HepG2 (cell line): Measurements from ENCODE around the gene GUCY1B1. TPM values are rescaled to one million over a fixed set of nuclear protein-coding genes. Genes with fewer than 3 reads are reported as not detected.

Experiments used
- ATAC-seq: fragments of 200-7000 bp; cut with Tn5 transposase; 3 replicates; pipeline ENCODE4 v1.9.1; 2020; ENCODE audit warnings: mild to moderate bottlenecking, moderate library complexity
- BruUV-seq: library from RNA; stranded (reverse); fragments of 400-500 nt; replicated peaks from 2 replicates; lab custom pipeline; 2021; lab: Mats Ljungman, UMichigan
- CTCF ChIA-PET: fragments of 300-600 bp; formaldehyde crosslinking; extraction: SDS; loops from one replicate; lab custom pipeline; 2021; ENCODE audit warnings: low total read pairs, inconsistent platforms, low intra/inter-chr PET ratio; lab: Yijun Ruan, JAX
- POLR2A ChIA-PET: fragments of 350-600 bp; sonication (Branson Sonifier 250); formaldehyde crosslinking; loops from one replicate; lab custom pipeline; 2020; ENCODE audit warnings: antibody characterized with exemption, inconsistent platforms; lab: Yijun Ruan, JAX
- DNase-seq: peaks from one replicate; pipeline ENCODE4 v3.0.0-alpha.2; 2015; ENCODE audit warnings: low spot score
- FAIRE-seq: peaks from 3 replicates; lab custom pipeline; 2011; peaks lifted over from hg19 to GRCh38; lab: Jason Lieb, UNC
- H2AFZ ChIP-seq: one replicate; pipeline ENCODE4 v1.6.1; 2011; ENCODE audit warnings: low read length, inconsistent platforms
- H3K27ac ChIP-seq: fragments of 300-600 bp; 3 replicates; pipeline ENCODE4 v1.8.0; 2011; ENCODE audit warnings: mixed run types, mild to moderate bottlenecking, mixed read lengths, low read length, inconsistent platforms; ENCODE audit not compliant: insufficient read depth; ENCODE audit errors: extremely low read length
- H3K27me3 ChIP-seq, 2 experiments: fragments of 200-600 bp in 1 of 2; 2 replicates in 1 of 2; 3 replicates in 1 of 2; pipeline versions ENCODE4 v1.6.0 to v1.8.0; 2011; ENCODE audit warnings: low read length in 2 of 2, mild to moderate bottlenecking in 2 of 2, moderate library complexity in 2 of 2, inconsistent platforms in 1 of 2; ENCODE audit not compliant: insufficient read depth in 2 of 2, control insufficient read depth in 1 of 2
- H3K36me3 ChIP-seq, 2 experiments: fragments of 200-600 bp in 1 of 2; replicated peaks in 1 of 2; 2 replicates in 1 of 2; 3 replicates in 1 of 2; pipeline versions ENCODE4 v1.5.1 to v1.8.0; 2011; ENCODE audit warnings: low read length in 2 of 2, inconsistent platforms in 1 of 2; ENCODE audit not compliant: insufficient read depth in 2 of 2, control insufficient read depth in 1 of 2
- H3K4me1 ChIP-seq: 2 replicates; pipeline ENCODE4 v1.5.1; 2012; ENCODE audit warnings: low read length, inconsistent platforms; ENCODE audit not compliant: insufficient read depth
- H3K4me2 ChIP-seq: 2 replicates; pipeline ENCODE4 v1.6.0; 2011; ENCODE audit warnings: low read depth, low read length, inconsistent platforms
- H3K4me3 ChIP-seq, 3 experiments: fragments of 200-600 bp in 1 of 3; sonication (generic), shearing (Covaris generic) in 1 of 3; replicated peaks in 1 of 3; 2 replicates each; pipeline ENCODE4 v1.5.1; 2011 to 2016; ENCODE audit warnings: low read length in 3 of 3, inconsistent platforms in 2 of 3, low read depth in 2 of 3, mild to moderate bottlenecking in 2 of 3, control low read depth in 1 of 3, mixed read lengths in 1 of 3; ENCODE audit not compliant: insufficient read depth in 1 of 3
- H3K79me2 ChIP-seq: one replicate; pipeline ENCODE4 v1.6.1; 2011; ENCODE audit warnings: low read length, inconsistent platforms; ENCODE audit not compliant: insufficient read depth
- H3K9ac ChIP-seq: 2 replicates; pipeline ENCODE4 v1.6.0; 2011; ENCODE audit warnings: mild to moderate bottlenecking, low read depth, low read length, inconsistent platforms; ENCODE audit not compliant: insufficient read depth
- H3K9me3 ChIP-seq: 2 replicates; pipeline ENCODE4 v1.5.1; 2012; ENCODE audit warnings: mild to moderate bottlenecking, low read length
- H4K20me1 ChIP-seq: 2 replicates; pipeline ENCODE4 v1.6.0; 2011; ENCODE audit warnings: inconsistent platforms, mild to moderate bottlenecking, low read length, moderate library complexity; ENCODE audit not compliant: insufficient read depth
- ARHGAP35 ChIP-seq: sonication (generic); formaldehyde crosslinking; IDR thresholded peaks from 2 replicates; pipeline ENCODE4 v1.9.0; 2022; ENCODE audit warnings: mild to moderate bottlenecking, inconsistent platforms, moderate library complexity, missing genetic modification reagents, borderline replicate concordance
- CENPX ChIP-seq: sonication (generic); formaldehyde crosslinking; IDR thresholded peaks from 2 replicates; pipeline ENCODE4 v1.9.0; 2021; ENCODE audit warnings: mild to moderate bottlenecking, missing genetic modification reagents, moderate library complexity
- FOXO1 ChIP-seq: sonication (generic); formaldehyde crosslinking; IDR thresholded peaks from 2 replicates; pipeline ENCODE4 v1.4.0; 2020; ENCODE audit warnings: missing genetic modification reagents
- MAFF ChIP-seq: IDR thresholded peaks from 2 replicates; pipeline ENCODE4 v1.6.1; 2011; ENCODE audit warnings: low read depth, low read length, improper control_type of control experiment
- MAFK ChIP-seq, 2 experiments: IDR thresholded peaks in 1 of 2; conservative IDR thresholded peaks in 1 of 2; 2 replicates each; pipeline ENCODE4 v1.6.1; 2011; ENCODE audit warnings: improper control_type of control experiment in 2 of 2, low read length in 2 of 2
- ZNF432 ChIP-seq: sonication (generic); formaldehyde crosslinking; IDR thresholded peaks from 2 replicates; pipeline ENCODE4 v1.5.0; 2020; ENCODE audit warnings: missing genetic modification reagents, mild to moderate bottlenecking, borderline replicate concordance
- WGBS: methylation state at CpG from one replicate; pipeline ENCODE4 v1.1.6; 2017; ENCODE audit warnings: low lambda C conversion rate; 5-methylcytosine and 5-hydroxymethylcytosine counted together
- in situ Hi-C: cut with HindIII; loops from 2 replicates; pipeline ENCODE4 v1.10.0; 2017; ENCODE audit warnings: low pct_unique_long_range_greater_than_20kb; ENCODE audit not compliant: extremely low pct_ligation_motif_present
- intact Hi-C: fragments of 100-400 bp; cut with micrococcal nuclease; formaldehyde crosslinking; loops from one replicate; pipeline ENCODE4 v1.10.0; 2022; ENCODE audit not compliant: unreplicated experiment
- polyA plus RNA-seq, 8 experiments: library from polyadenylated mRNA; depleted of rRNA in 3 of 8; stranded (reverse) in 7 of 8; unstranded in 1 of 8; fragments of >200 nt; fragmentation: Illumina TruSeq in 4 of 8; extraction: Trizol in 4 of 8; gene quantifications; 2 replicates each; pipeline versions ENCODE4 v1.2.1 to v1.2.3, GENCODE V29; 2011 to 2016; ENCODE audit warnings: low read depth in 4 of 8, missing spikeins in 1 of 8, mixed read lengths in 1 of 8; ENCODE audit not compliant: insufficient read depth in 1 of 8
- total RNA-seq, 5 experiments: library from RNA; depleted of rRNA; stranded (reverse); fragments of >200 nt; fragmentation: Illumina TruSeq; extraction: Trizol; gene quantifications; 2 replicates each; pipeline ENCODE4 v1.2.3, GENCODE V29; 2016; ENCODE audit warnings: low read depth in 1 of 5
- TF ChIP-seq, protein P1 (sequence below): sonication (generic); formaldehyde crosslinking; IDR thresholded peaks from 2 replicates; pipeline ENCODE4 v1.5.0; 2020; ENCODE audit warnings: mild to moderate bottlenecking, missing genetic modification reagents
- TF ChIP-seq, protein P2 (sequence below): sonication (generic); formaldehyde crosslinking; IDR thresholded peaks from 2 replicates; pipeline ENCODE4 v1.5.0; 2020; ENCODE audit warnings: mild to moderate bottlenecking, missing genetic modification reagents, moderate library complexity
- TF ChIP-seq, protein P3 (sequence below): sonication (generic); formaldehyde crosslinking; IDR thresholded peaks from 2 replicates; pipeline ENCODE4 v1.5.1; 2020; ENCODE audit warnings: mild to moderate bottlenecking, missing genetic modification reagents, borderline replicate concordance

GUCY1B1 gene
- total and polyA plus RNA-seq, 2 of the 13 experiments (the other 11 are each of a cell fraction or from before 2014, with no cell fraction given) = not detected

DNA sequence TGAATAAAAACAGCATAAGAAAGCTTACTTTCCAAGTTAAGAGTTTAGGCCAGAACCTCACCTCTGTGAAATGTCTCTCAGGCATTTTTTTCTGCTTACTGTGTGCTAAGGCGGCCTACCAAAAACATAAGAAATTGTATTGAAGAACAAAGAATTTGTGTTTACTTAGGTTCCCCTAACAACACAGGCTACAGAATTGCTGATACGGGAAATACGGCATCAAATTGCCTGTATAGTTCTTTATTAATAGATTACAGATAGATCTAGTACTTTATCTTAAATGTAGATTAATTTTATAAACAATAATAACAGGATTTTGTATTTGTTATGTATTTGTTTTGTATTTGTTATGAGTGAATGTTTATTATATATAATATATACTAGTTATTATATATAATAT, 94.4 kb downstream of the GUCY1B1 start:
- H3K9me3 ChIP-seq = peaks cover 18% of the 10 kb centered on the region; the same call in 1 of the 2 replicates
- H3K4me2 ChIP-seq = no peak overlapping the region
- intact Hi-C loops (no loop called here), in situ Hi-C loops (no loop called here)
- FAIRE-seq = no peak
- ATAC-seq = no peak
- H4K20me1 ChIP-seq = no peaks in the 10 kb centered on the region
- H2AFZ ChIP-seq = no peak overlapping the region
- no TSS peak for BruUV-seq
- H3K79me2 ChIP-seq = no peaks in the 10 kb centered on the region
- DNase-seq = no peak
- ChIA-PET CTCF (no interaction called here), POLR2A (no interaction called here)
- H3K27me3 ChIP-seq = no peaks in the 10 kb centered on the region
- H3K27ac ChIP-seq = no peak overlapping the region
- H3K9ac ChIP-seq = no peak overlapping the region
- TF ChIP-seq CENPX (no peak), MAFF (peak; percentile 67), ZNF432 (CRISPR knock-in tag) (no peak), ARHGAP35 (CRISPR knock-in tag) (no peak), MAFK (conservative IDR thresholded peaks at IDR 0.05 in 1 of 2, IDR thresholded peaks at IDR 0.05 in 1 of 2; ENCODE audit: low read length in 2 of 2) (peak; percentile 29 to 80; a peak in 3 of 4 replicates), FOXO1 (CRISPR knock-in tag) (no peak)
- TF ChIP-seq, protein P1, sequence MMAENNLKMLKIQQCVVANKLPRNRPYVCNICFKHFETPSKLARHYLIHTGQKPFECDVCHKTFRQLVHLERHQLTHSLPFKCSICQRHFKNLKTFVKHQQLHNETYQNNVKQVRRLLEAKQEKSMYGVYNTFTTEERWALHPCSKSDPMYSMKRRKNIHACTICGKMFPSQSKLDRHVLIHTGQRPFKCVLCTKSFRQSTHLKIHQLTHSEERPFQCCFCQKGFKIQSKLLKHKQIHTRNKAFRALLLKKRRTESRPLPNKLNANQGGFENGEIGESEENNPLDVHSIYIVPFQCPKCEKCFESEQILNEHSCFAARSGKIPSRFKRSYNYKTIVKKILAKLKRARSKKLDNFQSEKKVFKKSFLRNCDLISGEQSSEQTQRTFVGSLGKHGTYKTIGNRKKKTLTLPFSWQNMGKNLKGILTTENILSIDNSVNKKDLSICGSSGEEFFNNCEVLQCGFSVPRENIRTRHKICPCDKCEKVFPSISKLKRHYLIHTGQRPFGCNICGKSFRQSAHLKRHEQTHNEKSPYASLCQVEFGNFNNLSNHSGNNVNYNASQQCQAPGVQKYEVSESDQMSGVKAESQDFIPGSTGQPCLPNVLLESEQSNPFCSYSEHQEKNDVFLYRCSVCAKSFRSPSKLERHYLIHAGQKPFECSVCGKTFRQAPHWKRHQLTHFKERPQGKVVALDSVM (CRISPR knock-in tag) = no peak
- TF ChIP-seq, protein P2, sequence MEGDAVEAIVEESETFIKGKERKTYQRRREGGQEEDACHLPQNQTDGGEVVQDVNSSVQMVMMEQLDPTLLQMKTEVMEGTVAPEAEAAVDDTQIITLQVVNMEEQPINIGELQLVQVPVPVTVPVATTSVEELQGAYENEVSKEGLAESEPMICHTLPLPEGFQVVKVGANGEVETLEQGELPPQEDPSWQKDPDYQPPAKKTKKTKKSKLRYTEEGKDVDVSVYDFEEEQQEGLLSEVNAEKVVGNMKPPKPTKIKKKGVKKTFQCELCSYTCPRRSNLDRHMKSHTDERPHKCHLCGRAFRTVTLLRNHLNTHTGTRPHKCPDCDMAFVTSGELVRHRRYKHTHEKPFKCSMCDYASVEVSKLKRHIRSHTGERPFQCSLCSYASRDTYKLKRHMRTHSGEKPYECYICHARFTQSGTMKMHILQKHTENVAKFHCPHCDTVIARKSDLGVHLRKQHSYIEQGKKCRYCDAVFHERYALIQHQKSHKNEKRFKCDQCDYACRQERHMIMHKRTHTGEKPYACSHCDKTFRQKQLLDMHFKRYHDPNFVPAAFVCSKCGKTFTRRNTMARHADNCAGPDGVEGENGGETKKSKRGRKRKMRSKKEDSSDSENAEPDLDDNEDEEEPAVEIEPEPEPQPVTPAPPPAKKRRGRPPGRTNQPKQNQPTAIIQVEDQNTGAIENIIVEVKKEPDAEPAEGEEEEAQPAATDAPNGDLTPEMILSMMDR (CRISPR knock-in tag) = no peak
- TF ChIP-seq, protein P3, sequence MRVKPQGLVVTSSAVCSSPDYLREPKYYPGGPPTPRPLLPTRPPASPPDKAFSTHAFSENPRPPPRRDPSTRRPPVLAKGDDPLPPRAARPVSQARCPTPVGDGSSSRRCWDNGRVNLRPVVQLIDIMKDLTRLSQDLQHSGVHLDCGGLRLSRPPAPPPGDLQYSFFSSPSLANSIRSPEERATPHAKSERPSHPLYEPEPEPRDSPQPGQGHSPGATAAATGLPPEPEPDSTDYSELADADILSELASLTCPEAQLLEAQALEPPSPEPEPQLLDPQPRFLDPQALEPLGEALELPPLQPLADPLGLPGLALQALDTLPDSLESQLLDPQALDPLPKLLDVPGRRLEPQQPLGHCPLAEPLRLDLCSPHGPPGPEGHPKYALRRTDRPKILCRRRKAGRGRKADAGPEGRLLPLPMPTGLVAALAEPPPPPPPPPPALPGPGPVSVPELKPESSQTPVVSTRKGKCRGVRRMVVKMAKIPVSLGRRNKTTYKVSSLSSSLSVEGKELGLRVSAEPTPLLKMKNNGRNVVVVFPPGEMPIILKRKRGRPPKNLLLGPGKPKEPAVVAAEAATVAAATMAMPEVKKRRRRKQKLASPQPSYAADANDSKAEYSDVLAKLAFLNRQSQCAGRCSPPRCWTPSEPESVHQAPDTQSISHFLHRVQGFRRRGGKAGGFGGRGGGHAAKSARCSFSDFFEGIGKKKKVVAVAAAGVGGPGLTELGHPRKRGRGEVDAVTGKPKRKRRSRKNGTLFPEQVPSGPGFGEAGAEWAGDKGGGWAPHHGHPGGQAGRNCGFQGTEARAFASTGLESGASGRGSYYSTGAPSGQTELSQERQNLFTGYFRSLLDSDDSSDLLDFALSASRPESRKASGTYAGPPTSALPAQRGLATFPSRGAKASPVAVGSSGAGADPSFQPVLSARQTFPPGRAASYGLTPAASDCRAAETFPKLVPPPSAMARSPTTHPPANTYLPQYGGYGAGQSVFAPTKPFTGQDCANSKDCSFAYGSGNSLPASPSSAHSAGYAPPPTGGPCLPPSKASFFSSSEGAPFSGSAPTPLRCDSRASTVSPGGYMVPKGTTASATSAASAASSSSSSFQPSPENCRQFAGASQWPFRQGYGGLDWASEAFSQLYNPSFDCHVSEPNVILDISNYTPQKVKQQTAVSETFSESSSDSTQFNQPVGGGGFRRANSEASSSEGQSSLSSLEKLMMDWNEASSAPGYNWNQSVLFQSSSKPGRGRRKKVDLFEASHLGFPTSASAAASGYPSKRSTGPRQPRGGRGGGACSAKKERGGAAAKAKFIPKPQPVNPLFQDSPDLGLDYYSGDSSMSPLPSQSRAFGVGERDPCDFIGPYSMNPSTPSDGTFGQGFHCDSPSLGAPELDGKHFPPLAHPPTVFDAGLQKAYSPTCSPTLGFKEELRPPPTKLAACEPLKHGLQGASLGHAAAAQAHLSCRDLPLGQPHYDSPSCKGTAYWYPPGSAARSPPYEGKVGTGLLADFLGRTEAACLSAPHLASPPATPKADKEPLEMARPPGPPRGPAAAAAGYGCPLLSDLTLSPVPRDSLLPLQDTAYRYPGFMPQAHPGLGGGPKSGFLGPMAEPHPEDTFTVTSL (CRISPR knock-in tag) = no peak
- H3K4me1 ChIP-seq = no peaks in the 10 kb centered on the region
- H3K36me3 ChIP-seq = no peaks in the 10 kb centered on the region
- WGBS = 88% methylated on average over 3 of the region's 3 CpGs
- H3K4me3 ChIP-seq = no peak overlapping the region
